HepG2 (cell line): Measurements from ENCODE around the gene ANKRD29. TPM values are rescaled to one million over a fixed set of nuclear protein-coding genes. Genes with fewer than 3 reads are reported as not detected.

ENCODE experiments used
- ARNT ChIP-seq: fragments of 450-650 bp; IDR thresholded peaks from 2 replicates; pipeline ENCODE4 v1.6.1; 2017
- LRRFIP1 ChIP-seq: sonication (generic); formaldehyde crosslinking; conservative IDR thresholded peaks from 2 replicates; pipeline ENCODE4 v1.4.0; 2020; ENCODE audit warnings: missing genetic modification reagents
- PATZ1 ChIP-seq: sonication (generic); formaldehyde crosslinking; IDR thresholded peaks from 2 replicates; pipeline ENCODE4 v1.4.0; 2020; ENCODE audit warnings: missing genetic modification reagents
- REST ChIP-seq, 2 experiments: IDR thresholded peaks; 2 replicates each; pipeline ENCODE4 v1.6.1; 2011 to 2012; ENCODE audit warnings: low read length in 2 of 2, borderline replicate concordance in 1 of 2, low read depth in 1 of 2, mild to moderate bottlenecking in 1 of 2, moderate library complexity in 1 of 2
- RXRA ChIP-seq: sonication (generic); formaldehyde crosslinking; IDR thresholded peaks from 2 replicates; pipeline ENCODE4 v1.5.1; 2020; ENCODE audit warnings: missing genetic modification reagents
- SIN3B ChIP-seq: fragments of 150-350 bp; IDR thresholded peaks from 2 replicates; pipeline ENCODE4 v1.6.1; 2014; ENCODE audit warnings: low read length
- TIGD3 ChIP-seq: sonication (generic); formaldehyde crosslinking; IDR thresholded peaks from 2 replicates; pipeline ENCODE4 v1.5.1; 2020; ENCODE audit warnings: mild to moderate bottlenecking, missing genetic modification reagents, borderline replicate concordance
- ZBTB3 ChIP-seq: sonication (generic); formaldehyde crosslinking; IDR thresholded peaks from 2 replicates; pipeline ENCODE4 v1.4.0; 2020; ENCODE audit warnings: low read depth, mild to moderate bottlenecking, moderate library complexity, missing genetic modification reagents, borderline replicate concordance
- ZFP41 ChIP-seq: sonication (generic); formaldehyde crosslinking; IDR thresholded peaks from 2 replicates; pipeline ENCODE4 v1.4.0; 2020; ENCODE audit warnings: mild to moderate bottlenecking, missing genetic modification reagents, borderline replicate concordance
- ZMYM2 ChIP-seq: sonication (generic); formaldehyde crosslinking; IDR thresholded peaks from 2 replicates; pipeline ENCODE4 v1.8.0; 2022; ENCODE audit warnings: mild to moderate bottlenecking, missing genetic modification reagents
- ZNF138 ChIP-seq: sonication (generic); formaldehyde crosslinking; IDR thresholded peaks from 2 replicates; pipeline ENCODE4 v1.5.0; 2020; ENCODE audit warnings: mild to moderate bottlenecking, low read depth, missing genetic modification reagents
- ZNF225 ChIP-seq: sonication (generic); formaldehyde crosslinking; IDR thresholded peaks from 2 replicates; pipeline ENCODE4 v1.4.0; 2020; ENCODE audit warnings: mild to moderate bottlenecking, missing genetic modification reagents
- ZNF597 ChIP-seq: sonication (generic); formaldehyde crosslinking; IDR thresholded peaks from 2 replicates; pipeline ENCODE4 v1.5.0; 2020; ENCODE audit warnings: missing genetic modification reagents
- ZNF615 ChIP-seq: sonication (generic); formaldehyde crosslinking; IDR thresholded peaks from 2 replicates; pipeline ENCODE4 v1.5.0; 2020; ENCODE audit warnings: mild to moderate bottlenecking, missing genetic modification reagents, borderline replicate concordance
- polyA plus RNA-seq, 8 experiments: library from polyadenylated mRNA; depleted of rRNA in 3 of 8; stranded (reverse) in 7 of 8; unstranded in 1 of 8; fragments of >200 nt; fragmentation: Illumina TruSeq in 4 of 8; extraction: Trizol in 4 of 8; gene quantifications; 2 replicates each; pipeline versions ENCODE4 v1.2.1 to v1.2.3, GENCODE V29; 2011 to 2016; ENCODE audit warnings: low read depth in 4 of 8, missing spikeins in 1 of 8, mixed read lengths in 1 of 8; ENCODE audit not compliant: insufficient read depth in 1 of 8
- total RNA-seq, 5 experiments: library from RNA; depleted of rRNA; stranded (reverse); fragments of >200 nt; fragmentation: Illumina TruSeq; extraction: Trizol; gene quantifications; 2 replicates each; pipeline ENCODE4 v1.2.3, GENCODE V29; 2016; ENCODE audit warnings: low read depth in 1 of 5
- TF ChIP-seq, protein P1 (sequence below): sonication (generic); formaldehyde crosslinking; conservative IDR thresholded peaks from 2 replicates; pipeline ENCODE4 v1.4.0; 2020; ENCODE audit warnings: missing genetic modification reagents

The ANKRD29 gene
- total and polyA plus RNA-seq, 2 of the 13 experiments (the other 11 are each of a cell fraction or from before 2014, with no cell fraction given), result not detected

DNA sequence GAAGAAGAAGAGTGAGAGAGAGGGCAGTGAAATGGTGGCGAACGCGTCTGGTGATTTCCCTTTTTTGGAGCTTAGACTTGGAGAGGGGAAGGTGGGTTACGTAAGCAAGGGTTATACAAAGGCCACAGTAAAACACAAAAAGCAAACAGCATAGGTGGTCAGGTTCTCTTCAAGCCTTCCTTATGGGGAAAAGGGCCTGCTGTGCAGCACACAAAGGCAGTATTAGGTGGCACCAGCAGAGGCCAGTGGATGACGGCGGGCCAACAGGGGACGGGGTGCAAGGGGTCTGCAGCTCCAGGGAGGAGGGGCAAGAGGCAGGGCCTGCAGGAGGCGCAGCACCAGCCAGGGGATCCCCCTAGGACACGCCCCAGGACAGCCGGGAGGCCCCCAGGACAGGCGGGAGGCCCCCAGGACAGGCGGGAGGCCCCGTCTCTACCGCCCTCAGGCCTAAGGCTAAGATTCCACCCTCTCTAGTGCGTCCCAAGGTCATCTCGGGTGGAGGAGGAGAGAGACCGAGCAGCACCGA, 43.8 kb downstream of the ANKRD29 start (continued):
- TF ChIP-seq SIN3B (no peak), ZMYM2 (CRISPR knock-in tag) (no peak), ZFP41 (CRISPR knock-in tag) (no peak), PATZ1 (CRISPR knock-in tag) (peak; percentile 30; the same call in 1 of the 2 replicates), TIGD3 (no peak), ZNF597 (CRISPR knock-in tag) (no peak), REST (IDR thresholded peaks at IDR 0.05; ENCODE audit: borderline replicate concordance in 1 of 2, low read depth in 1 of 2, low read length in 2 of 2) (no peak), ARNT (no peak), ZNF615 (CRISPR knock-in tag) (no peak), LRRFIP1 (no peak), ZNF138 (CRISPR knock-in tag) (no peak), ZNF225 (CRISPR knock-in tag) (no peak), ZBTB3 (no peak), RXRA (CRISPR knock-in tag) (peak; percentile 68; the same call in 1 of the 2 replicates)
- TF ChIP-seq, protein P1, sequence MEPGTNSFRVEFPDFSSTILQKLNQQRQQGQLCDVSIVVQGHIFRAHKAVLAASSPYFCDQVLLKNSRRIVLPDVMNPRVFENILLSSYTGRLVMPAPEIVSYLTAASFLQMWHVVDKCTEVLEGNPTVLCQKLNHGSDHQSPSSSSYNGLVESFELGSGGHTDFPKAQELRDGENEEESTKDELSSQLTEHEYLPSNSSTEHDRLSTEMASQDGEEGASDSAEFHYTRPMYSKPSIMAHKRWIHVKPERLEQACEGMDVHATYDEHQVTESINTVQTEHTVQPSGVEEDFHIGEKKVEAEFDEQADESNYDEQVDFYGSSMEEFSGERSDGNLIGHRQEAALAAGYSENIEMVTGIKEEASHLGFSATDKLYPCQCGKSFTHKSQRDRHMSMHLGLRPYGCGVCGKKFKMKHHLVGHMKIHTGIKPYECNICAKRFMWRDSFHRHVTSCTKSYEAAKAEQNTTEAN (CRISPR knock-in tag), result no peak
